Femur (tissue), 1 donor: ENCODE results near the gene ICAM3.

Source experiments
- DNase-seq: peaks from one replicate; pipeline ENCODE4 v3.0.0-alpha.2; 2017

The ICAM3 gene

DNA sequence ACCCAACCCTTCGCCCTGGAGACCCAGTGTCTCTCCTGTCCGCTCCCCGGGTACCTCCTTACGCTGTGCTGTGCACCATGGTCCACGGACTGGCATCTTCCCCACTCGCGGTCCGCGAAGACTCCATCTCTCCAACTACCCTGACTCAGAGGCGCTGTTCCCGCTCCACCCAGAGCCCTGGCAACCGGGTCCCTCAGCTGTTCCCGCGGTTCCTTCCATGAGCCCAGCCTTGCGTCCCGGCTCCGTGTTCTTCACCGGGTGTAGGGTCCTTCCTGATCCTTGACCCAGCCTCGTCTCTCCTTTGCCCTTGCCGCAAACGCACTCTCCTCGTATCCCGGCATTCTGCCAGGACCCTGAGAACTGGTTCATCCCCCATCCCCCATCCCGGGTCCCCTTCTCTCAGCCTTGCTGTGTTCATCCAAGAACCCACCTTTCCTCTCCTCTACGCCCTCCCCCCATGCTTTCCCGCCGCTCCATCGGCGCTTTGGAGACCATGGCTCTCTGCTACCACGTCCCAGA is 49.0 kb downstream of the ICAM3 start:
- DNase-seq: no peak

DNA sequence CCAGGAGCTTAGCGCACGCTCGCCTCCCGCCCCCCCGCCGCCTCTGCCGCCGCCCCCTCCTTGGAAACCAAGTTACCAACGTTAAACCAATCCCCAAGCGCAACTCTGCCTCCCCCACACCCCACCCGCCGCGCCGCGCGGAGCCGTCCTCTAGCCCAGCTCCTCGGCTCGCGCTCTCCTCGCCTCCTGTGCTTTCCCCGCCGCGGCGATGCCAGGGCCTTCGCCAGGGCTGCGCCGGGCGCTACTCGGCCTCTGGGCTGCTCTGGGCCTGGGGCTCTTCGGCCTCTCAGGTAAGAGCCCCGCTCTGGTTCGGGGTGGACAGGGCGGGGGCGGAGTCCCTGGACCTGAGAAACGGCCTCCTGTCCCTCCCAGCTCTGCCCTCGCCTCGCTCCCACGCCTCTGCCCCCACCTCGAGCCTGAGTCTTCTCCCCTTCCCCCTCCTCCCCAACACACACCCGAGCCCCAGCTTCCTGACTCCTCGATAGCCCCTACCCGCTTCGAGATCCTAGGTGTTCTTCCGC is 49.5 kb downstream of the ICAM3 start, which contains the start of gene ICAM5:
TSS of gene ICAM5 (plus strand) at position 117 of the 521 bp plus-strand sequence. CDS start at position 209, 92 bp downstream.
- no peak for DNase-seq

DNA sequence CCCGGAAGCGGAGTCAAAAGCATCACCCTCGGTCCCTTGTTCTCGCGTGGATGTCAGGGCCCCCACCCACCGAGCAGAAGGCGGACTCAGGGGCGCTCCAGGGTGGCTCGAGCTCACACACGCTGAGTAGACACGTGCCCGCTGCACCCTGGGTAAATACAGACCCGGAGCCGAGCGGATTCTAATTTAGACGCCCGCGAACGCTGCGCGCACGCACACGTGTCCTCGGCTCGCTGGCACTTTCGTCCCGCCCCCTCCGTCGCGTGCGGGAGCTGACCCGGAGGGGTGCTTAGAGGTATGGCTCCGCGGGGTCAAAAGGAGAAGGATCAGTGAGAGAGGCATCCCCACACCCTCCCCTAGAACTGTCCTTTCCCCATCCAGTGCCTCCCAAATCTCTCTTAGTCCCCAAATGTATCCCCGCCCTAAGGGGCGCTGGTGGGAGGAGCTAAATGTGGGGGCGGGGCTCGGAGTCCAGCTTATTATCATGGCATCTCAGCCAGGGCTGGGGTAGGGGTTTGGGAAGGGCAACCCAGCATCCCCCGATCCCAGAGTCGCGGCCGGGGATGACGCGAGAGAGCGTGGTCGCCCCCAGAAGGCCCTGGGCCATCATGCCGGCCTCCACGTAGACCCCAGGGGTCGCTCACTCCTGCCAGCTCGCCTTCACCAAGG is 50.1 kb downstream of the ICAM3 start:
- no peak for DNase-seq

DNA sequence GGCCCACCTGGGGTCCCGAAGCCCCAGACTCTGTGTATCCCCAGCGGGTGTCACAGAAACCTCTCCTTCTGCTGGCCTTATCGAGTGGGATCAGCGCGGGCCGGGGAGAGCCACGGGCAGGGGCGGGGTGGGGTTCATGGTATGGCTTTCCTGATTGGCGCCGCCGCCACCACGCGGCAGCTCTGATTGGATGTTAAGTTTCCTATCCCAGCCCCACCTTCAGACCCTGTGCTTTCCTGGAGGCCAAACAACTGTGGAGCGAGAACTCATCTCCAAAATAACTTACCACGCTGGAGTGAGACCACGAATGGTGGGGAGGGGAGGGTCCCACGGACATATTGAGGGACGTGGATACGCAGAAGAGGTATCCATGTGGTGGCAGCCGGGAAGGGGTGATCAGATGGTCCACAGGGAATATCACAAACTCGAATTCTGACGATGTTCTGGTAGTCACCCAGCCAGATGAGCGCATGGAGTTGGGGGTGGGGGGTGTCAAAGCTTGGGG is 50.7 kb downstream of the ICAM3 start:
- DNase-seq: no peak

DNA sequence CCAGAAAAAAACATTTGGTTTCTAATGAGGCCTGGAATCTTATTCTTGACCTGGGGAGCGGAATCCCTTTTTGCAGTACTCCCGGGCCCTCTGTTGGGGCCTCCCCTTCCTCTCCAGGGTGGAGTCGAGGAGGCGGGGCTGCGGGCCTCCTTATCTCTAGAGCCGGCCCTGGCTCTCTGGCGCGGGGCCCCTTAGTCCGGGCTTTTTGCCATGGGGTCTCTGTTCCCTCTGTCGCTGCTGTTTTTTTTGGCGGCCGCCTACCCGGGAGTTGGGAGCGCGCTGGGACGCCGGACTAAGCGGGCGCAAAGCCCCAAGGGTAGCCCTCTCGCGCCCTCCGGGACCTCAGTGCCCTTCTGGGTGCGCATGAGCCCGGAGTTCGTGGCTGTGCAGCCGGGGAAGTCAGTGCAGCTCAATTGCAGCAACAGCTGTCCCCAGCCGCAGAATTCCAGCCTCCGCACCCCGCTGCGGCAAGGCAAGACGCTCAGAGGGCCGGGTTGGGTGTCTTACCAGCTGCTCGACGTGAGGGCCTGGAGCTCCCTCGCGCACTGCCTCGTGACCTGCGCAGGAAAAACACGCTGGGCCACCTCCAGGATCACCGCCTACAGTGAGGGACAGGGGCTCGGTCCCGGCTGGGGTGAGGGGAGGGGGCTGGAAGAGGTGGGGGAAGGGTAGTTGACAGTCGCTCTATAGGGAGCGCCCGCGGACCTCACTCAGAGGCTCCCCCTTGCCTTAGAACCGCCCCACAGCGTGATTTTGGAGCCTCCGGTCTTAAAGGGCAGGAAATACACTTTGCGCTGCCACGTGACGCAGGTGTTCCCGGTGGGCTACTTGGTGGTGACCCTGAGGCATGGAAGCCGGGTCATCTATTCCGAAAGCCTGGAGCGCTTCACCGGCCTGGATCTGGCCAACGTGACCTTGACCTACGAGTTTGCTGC is 52.4 kb downstream of the ICAM3 start, which contains the start of gene ICAM4:
TSS of gene ICAM4 (plus strand) at position 153 of the 935 bp plus-strand sequence. CDS start at position 211, 58 bp downstream.
- no peak for DNase-seq

DNA sequence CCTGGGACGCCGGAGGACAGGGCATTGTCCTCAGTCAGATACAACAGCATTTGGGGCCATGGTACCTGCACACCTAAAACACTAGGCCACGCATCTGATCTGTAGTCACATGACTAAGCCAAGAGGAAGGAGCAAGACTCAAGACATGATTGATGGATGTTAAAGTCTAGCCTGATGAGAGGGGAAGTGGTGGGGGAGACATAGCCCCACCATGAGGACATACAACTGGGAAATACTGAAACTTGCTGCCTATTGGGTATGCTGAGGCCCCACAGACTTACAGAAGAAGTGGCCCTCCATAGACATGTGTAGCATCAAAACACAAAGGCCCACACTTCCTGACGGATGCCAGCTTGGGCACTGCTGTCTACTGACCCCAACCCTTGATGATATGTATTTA is 54.0 kb downstream of the ICAM3 start:
- no peak for DNase-seq

DNA sequence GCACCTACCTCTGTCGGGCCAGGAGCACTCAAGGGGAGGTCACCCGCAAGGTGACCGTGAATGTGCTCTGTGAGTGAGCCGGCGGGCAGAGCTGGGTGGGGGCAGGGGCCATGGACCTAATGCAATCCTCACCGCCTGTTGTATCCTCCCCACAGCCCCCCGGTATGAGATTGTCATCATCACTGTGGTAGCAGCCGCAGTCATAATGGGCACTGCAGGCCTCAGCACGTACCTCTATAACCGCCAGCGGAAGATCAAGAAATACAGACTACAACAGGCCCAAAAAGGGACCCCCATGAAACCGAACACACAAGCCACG is 54.5 kb downstream of the ICAM3 start:
- DNase-seq: no peak

DNA sequence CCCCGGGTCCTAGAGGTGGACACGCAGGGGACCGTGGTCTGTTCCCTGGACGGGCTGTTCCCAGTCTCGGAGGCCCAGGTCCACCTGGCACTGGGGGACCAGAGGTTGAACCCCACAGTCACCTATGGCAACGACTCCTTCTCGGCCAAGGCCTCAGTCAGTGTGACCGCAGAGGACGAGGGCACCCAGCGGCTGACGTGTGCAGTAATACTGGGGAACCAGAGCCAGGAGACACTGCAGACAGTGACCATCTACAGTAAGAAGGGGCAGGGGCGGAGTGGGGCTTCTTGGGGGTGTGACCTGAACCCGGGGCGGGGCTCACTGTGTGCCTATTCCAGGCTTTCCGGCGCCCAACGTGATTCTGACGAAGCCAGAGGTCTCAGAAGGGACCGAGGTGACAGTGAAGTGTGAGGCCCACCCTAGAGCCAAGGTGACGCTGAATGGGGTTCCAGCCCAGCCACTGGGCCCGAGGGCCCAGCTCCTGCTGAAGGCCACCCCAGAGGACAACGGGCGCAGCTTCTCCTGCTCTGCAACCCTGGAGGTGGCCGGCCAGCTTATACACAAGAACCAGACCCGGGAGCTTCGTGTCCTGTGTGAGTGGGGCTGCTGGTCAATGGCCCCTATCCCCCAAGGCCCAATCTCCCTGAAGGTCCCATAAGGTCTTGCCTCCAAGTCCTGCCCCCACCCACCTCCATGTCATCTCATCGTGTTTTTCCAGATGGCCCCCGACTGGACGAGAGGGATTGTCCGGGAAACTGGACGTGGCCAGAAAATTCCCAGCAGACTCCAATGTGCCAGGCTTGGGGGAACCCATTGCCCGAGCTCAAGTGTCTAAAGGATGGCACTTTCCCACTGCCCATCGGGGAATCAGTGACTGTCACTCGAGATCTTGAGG is 55.1 kb downstream of the ICAM3 start:
- DNase-seq: no peak
